Loucy (cell line): Measurements from ENCODE around the gene ROR1.

Experiments used
- H2AFZ ChIP-seq: fragments of 200-600 bp; sonication (generic); 2 replicates; pipeline ENCODE4 v1.6.0; 2016; ENCODE audit warnings: antibody characterized with exemption, mild to moderate bottlenecking, low read length, moderate library complexity
- H3F3A ChIP-seq: fragments of 200-600 bp; 2 replicates; pipeline ENCODE4 v1.6.0; 2016; ENCODE audit warnings: antibody characterized with exemption, low read depth, mild to moderate bottlenecking
- H3K27me3 ChIP-seq: fragments of 200-600 bp; sonication (generic); 2 replicates; pipeline ENCODE4 v1.6.1; 2014; ENCODE audit warnings: low read length, mild to moderate bottlenecking; ENCODE audit not compliant: insufficient read depth, poor library complexity, severe bottlenecking
- H3K36me3 ChIP-seq: fragments of 200-600 bp; sonication (generic); 2 replicates; pipeline ENCODE4 v1.6.1; 2016; ENCODE audit warnings: low read length; ENCODE audit not compliant: insufficient read depth
- H3K4me1 ChIP-seq: fragments of 200-600 bp; sonication (generic); 2 replicates; pipeline ENCODE4 v1.5.1; 2014; ENCODE audit warnings: low read length, mild to moderate bottlenecking; ENCODE audit not compliant: insufficient read depth, poor library complexity, severe bottlenecking
- H3K4me2 ChIP-seq: fragments of 200-600 bp; sonication (generic); 2 replicates; pipeline ENCODE4 v1.6.0; 2014; ENCODE audit warnings: antibody characterized with exemption, low read length, low read depth, mild to moderate bottlenecking; ENCODE audit not compliant: poor library complexity, severe bottlenecking
- H3K4me3 ChIP-seq: fragments of 200-600 bp; sonication (generic); 2 replicates; pipeline ENCODE4 v1.5.1; 2014; ENCODE audit warnings: low read length, mild to moderate bottlenecking, mixed read lengths; ENCODE audit not compliant: poor library complexity, severe bottlenecking
- H3K79me2 ChIP-seq: fragments of 200-600 bp; sonication (generic); 2 replicates; pipeline ENCODE4 v1.6.1; 2014; ENCODE audit warnings: low read length; ENCODE audit not compliant: insufficient read depth
- H3K9ac ChIP-seq: fragments of 200-600 bp; sonication (generic); 2 replicates; pipeline ENCODE4 v1.6.0; 2014; ENCODE audit warnings: mild to moderate bottlenecking, low read depth, low read length, moderate library complexity; ENCODE audit not compliant: poor library complexity, severe bottlenecking
- H3K9me2 ChIP-seq: fragments of 200-600 bp; sonication (generic); replicated peaks from 2 replicates; pipeline ENCODE4 v1.6.1; 2016; ENCODE audit warnings: low read depth, low read length, mixed read lengths
- H3K9me3 ChIP-seq: fragments of 200-600 bp; sonication (generic); 2 replicates; pipeline ENCODE4 v1.6.1; 2014; ENCODE audit warnings: mild to moderate bottlenecking, antibody characterized with exemption, low read length, low read depth; ENCODE audit not compliant: insufficient read depth
- H4K20me1 ChIP-seq: fragments of 200-600 bp; sonication (generic); 2 replicates; pipeline ENCODE4 v1.6.0; 2014; ENCODE audit warnings: antibody characterized with exemption, low read length, mild to moderate bottlenecking; ENCODE audit not compliant: insufficient read depth, poor library complexity, severe bottlenecking
- EZH2phosphoT487 ChIP-seq: fragments of 200-600 bp; IDR thresholded peaks from 2 replicates; pipeline ENCODE4 v1.6.1; 2018; ENCODE audit warnings: antibody characterized with exemption, mild to moderate bottlenecking, moderate library complexity, borderline replicate concordance
- TF ChIP-seq, protein P1 (sequence below): fragments of 200-600 bp; sonication (generic); conservative IDR thresholded peaks from 2 replicates; pipeline ENCODE4 v1.5.1; 2014; ENCODE audit warnings: mild to moderate bottlenecking, antibody characterized with exemption, low read length

ROR1 gene

DNA sequence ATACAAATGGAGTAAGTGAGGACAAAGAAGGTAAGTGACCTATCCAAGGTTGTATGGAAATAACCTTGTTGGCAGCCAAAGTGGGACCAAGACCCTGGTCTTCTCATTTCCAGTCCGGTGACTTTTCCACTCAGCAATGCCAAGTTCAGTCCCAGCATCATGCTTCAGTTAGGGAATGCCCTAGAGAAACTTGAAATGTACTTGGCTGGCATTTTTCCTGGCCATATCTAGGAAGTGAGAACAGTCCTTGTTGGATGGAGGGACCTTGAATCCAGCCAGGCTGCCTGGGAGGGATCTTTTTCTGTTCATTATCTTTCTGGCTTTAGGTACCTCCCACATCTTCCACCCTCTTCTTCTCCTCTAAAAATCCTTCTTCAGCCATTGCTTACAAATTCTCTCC, 352.8 kb downstream of the ROR1 start:
- Histone ChIP-seq H2AFZ (no peak overlapping the region), H3K4me3 (no peak overlapping the region), H3F3A (no peaks in the 10 kb centered on the region), H3K79me2 (no peaks in the 10 kb centered on the region), H3K27me3 (no peaks in the 10 kb centered on the region), H4K20me1 (no peaks in the 10 kb centered on the region), H3K4me2 (no peak overlapping the region), H3K9ac (no peak overlapping the region), H3K9me2 (no peaks in the 10 kb centered on the region), H3K4me1 (no peaks in the 10 kb centered on the region), H3K36me3 (no peaks in the 10 kb centered on the region), H3K9me3 (no peaks in the 10 kb centered on the region)
- TF ChIP-seq, protein P1, sequence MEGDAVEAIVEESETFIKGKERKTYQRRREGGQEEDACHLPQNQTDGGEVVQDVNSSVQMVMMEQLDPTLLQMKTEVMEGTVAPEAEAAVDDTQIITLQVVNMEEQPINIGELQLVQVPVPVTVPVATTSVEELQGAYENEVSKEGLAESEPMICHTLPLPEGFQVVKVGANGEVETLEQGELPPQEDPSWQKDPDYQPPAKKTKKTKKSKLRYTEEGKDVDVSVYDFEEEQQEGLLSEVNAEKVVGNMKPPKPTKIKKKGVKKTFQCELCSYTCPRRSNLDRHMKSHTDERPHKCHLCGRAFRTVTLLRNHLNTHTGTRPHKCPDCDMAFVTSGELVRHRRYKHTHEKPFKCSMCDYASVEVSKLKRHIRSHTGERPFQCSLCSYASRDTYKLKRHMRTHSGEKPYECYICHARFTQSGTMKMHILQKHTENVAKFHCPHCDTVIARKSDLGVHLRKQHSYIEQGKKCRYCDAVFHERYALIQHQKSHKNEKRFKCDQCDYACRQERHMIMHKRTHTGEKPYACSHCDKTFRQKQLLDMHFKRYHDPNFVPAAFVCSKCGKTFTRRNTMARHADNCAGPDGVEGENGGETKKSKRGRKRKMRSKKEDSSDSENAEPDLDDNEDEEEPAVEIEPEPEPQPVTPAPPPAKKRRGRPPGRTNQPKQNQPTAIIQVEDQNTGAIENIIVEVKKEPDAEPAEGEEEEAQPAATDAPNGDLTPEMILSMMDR = no peak
- no peak for TF ChIP-seq EZH2phosphoT487

- Histone ChIP-seq H3K9me2 (no peaks in the 10 kb centered on the region), H3K79me2 (no peaks in the 10 kb centered on the region), H3K4me3 (no peak overlapping the region), H4K20me1 (no peaks in the 10 kb centered on the region), H3F3A (no peaks in the 10 kb centered on the region), H3K4me2 (no peak overlapping the region), H3K36me3 (no peaks in the 10 kb centered on the region), H2AFZ (no peak overlapping the region), H3K9ac (no peak overlapping the region), H3K27me3 (no peaks in the 10 kb centered on the region), H3K4me1 (no peaks in the 10 kb centered on the region), H3K9me3 (no peaks in the 10 kb centered on the region)
- TF ChIP-seq, protein P1 = no peak
- TF ChIP-seq EZH2phosphoT487 = no peak
These were observed 353.5 kb downstream of the ROR1 start for GRCh38 chr1:64127297-64127696.

- H3K4me1 ChIP-seq = no peaks in the 10 kb centered on the region
- H3K9me3 ChIP-seq = no peaks in the 10 kb centered on the region
- no peaks in the 10 kb centered on the region for H3F3A ChIP-seq
- no peaks in the 10 kb centered on the region for H3K79me2 ChIP-seq
- no peak overlapping the region for H3K4me2 ChIP-seq
- H3K27me3 ChIP-seq = no peaks in the 10 kb centered on the region
- TF ChIP-seq EZH2phosphoT487 = no peak
- TF ChIP-seq, protein P1 = no peak
- H4K20me1 ChIP-seq = no peaks in the 10 kb centered on the region
- no peak overlapping the region for H3K9ac ChIP-seq
- no peak overlapping the region for H3K4me3 ChIP-seq
- H3K9me2 ChIP-seq = no peaks in the 10 kb centered on the region
- H3K36me3 ChIP-seq = no peaks in the 10 kb centered on the region
- no peak overlapping the region for H2AFZ ChIP-seq
These were observed 355.9 kb downstream of the ROR1 start for GRCh38 chr1:64129701-64130100.
